Measurements from ENCODE around the gene RFX2. TPM values are rescaled to one million over a fixed set of nuclear protein-coding genes. Genes with fewer than 3 reads are reported as not detected.

RFX2 gene
- total RNA-seq, 1 donor from 2014 or later, result 18.0 TPM

DNA sequence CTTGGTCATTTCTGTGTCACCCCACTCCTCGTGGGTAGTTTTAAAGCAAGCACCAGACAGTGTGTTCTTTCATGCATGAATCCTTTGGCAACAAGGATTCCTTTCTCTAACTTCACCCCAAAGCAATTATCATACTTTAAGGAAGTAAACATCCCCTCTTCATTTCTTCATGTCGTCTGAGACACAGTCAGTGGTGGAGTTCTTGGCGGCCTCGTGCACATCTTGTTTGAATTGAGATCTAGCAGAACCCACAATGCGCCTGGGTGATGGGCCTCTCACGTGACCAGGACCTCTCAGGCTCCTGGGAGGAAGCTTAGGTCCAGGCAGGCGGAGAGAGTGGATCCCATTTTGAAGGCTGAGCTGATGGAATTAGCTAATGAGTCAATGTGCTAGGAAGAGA, 27.8 kb upstream of the RFX2 start:
- Mint-ChIP-seq H3K27ac (no peak overlapping the region), H3K4me1 (ENCODE audit: unreplicated experiment) (no peaks in the 10 kb centered on the region), H3K36me3 (no peaks in the 10 kb centered on the region), H3K4me3 (no peak overlapping the region), H3K27me3 (peaks cover 4% of the 10 kb centered on the region), H3K9me3 (no peaks in the 10 kb centered on the region)
- TF ChIP-seq, protein P1, sequence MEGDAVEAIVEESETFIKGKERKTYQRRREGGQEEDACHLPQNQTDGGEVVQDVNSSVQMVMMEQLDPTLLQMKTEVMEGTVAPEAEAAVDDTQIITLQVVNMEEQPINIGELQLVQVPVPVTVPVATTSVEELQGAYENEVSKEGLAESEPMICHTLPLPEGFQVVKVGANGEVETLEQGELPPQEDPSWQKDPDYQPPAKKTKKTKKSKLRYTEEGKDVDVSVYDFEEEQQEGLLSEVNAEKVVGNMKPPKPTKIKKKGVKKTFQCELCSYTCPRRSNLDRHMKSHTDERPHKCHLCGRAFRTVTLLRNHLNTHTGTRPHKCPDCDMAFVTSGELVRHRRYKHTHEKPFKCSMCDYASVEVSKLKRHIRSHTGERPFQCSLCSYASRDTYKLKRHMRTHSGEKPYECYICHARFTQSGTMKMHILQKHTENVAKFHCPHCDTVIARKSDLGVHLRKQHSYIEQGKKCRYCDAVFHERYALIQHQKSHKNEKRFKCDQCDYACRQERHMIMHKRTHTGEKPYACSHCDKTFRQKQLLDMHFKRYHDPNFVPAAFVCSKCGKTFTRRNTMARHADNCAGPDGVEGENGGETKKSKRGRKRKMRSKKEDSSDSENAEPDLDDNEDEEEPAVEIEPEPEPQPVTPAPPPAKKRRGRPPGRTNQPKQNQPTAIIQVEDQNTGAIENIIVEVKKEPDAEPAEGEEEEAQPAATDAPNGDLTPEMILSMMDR (conservative IDR thresholded peaks at IDR 0.05), result no peak
- DNase-seq (ENCODE audit: extremely low spot score, unreplicated experiment), result no peak

DNA sequence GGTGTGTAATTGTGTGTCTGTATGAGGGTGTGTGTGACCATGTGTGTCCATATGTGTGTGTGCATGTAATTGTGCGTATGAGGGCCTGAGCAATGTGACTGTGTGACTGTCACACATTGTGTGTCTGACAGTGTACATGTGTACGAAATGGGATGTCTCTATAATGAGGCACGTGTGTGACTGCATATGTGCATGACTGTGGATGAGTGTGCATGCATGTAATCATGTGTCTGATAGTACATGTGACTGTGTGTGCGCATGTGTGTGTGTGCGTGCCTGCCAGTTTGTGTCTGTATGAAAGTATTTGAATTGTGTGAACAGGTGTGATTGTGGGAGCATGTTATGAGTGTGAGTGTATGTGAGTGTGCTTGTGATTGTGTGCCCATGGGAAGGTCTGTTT, 22.9 kb upstream of the RFX2 start:
- H3K4me3 Mint-ChIP-seq, result no peak overlapping the region
- H3K27ac Mint-ChIP-seq, result no peak overlapping the region
- H3K4me1 Mint-ChIP-seq (ENCODE audit: unreplicated experiment), result no peaks in the 10 kb centered on the region
- no peak for DNase-seq (ENCODE audit: extremely low spot score, unreplicated experiment)
- H3K36me3 Mint-ChIP-seq, result no peaks in the 10 kb centered on the region
- peaks cover 4% of the 10 kb centered on the region for H3K27me3 Mint-ChIP-seq
- TF ChIP-seq, protein P1 (conservative IDR thresholded peaks at IDR 0.05), result no peak
- no peaks in the 10 kb centered on the region for H3K9me3 Mint-ChIP-seq

DNA sequence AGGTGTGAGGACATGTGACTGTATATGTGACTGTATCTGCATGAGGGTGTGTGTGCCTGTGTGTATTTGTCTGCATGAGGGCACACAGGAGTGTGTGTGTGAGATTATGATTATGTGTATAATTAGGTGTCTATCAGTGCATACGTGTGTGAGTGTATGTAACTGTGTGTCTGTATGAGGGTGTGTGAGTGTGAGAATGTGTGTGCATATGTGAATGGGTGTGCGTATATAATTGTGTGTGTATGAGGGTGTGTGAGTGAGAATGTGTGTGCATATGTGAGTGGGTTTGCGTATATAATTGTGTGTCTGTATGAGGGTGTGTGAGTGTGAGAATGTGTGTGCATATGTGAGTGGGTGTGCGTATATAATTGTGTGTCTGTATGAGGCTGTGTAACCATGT, 22.2 kb upstream of the RFX2 start:
- Mint-ChIP-seq H3K27me3 (no peaks in the 10 kb centered on the region), H3K27ac (no peak overlapping the region), H3K36me3 (no peaks in the 10 kb centered on the region), H3K4me1 (ENCODE audit: unreplicated experiment) (no peaks in the 10 kb centered on the region), H3K9me3 (no peaks in the 10 kb centered on the region), H3K4me3 (no peak overlapping the region)
- no peak for DNase-seq (ENCODE audit: extremely low spot score, unreplicated experiment)
- TF ChIP-seq, protein P1 (conservative IDR thresholded peaks at IDR 0.05), result no peak

DNA sequence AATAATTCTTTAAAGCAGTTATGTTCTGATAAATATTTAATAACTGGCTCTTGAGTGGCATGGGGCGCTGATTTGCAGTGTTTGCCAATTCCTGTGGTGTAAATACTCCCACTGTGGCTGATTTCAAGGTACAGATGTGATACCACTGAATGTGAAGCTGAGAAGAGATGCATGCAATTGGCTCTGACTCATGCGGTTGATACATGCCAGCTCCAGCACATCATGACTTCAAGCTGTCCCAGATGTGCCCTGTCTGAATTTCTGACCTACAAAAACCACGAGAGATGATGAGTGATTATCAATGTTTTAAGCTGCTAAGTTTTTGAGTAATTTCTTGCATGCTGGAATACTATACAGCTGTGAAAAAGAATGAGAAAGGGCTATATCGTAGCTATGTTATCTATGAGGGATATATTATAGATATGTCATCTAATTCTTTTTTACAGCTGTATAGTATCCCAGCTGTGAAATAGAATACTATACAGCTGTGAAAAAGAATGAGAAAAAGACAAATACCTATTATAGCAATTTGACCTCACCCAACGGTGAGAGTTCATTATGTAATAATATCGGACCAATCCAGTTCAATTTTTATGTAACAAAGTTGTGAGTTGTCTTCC, 17.5 kb upstream of the RFX2 start:
- H3K9me3 Mint-ChIP-seq, result peaks cover 9% of the 10 kb centered on the region
- no peak for DNase-seq (ENCODE audit: extremely low spot score, unreplicated experiment)
- H3K36me3 Mint-ChIP-seq, result no peaks in the 10 kb centered on the region
- TF ChIP-seq, protein P1 (conservative IDR thresholded peaks at IDR 0.05), result no peak
- no peak overlapping the region for H3K27ac Mint-ChIP-seq
- H3K27me3 Mint-ChIP-seq, result peaks cover 3% of the 10 kb centered on the region
- H3K4me1 Mint-ChIP-seq (ENCODE audit: unreplicated experiment), result no peaks in the 10 kb centered on the region
- no peak overlapping the region for H3K4me3 Mint-ChIP-seq

DNA sequence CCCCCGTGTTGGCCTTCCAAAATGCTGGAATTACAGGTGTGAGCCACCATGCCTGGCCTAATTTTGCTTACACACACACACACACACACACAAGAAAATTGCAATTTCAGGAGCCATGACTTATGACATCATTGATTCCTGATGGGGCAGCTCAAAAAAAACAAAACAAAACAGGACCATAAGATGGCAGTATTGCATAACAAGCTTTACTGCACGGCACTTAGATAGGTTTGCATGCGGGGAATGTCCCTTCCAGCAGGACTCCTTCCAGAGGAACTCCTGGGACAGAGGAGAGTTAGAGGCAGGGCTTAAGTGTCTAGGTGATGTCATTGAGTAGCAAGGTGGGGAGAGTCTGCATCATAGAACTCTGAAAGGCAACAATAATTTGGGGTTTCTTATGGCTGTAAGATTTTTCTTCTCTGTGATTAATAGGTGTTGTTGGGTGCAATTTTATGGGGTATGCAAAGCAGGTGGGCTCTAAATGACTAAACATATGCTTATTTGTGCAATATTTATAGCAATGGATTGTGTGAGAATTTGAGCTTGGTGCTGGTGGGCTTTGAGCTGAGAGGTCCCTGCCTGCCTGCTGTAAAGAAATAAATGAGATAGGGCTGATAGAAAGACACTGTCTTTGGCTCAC, 16.2 kb upstream of the RFX2 start:
- no peak overlapping the region for H3K4me3 Mint-ChIP-seq
- no peak overlapping the region for H3K27ac Mint-ChIP-seq
- no peak for DNase-seq (ENCODE audit: extremely low spot score, unreplicated experiment)
- no peaks in the 10 kb centered on the region for H3K36me3 Mint-ChIP-seq
- TF ChIP-seq, protein P1 (conservative IDR thresholded peaks at IDR 0.05), result peak; percentile 55
- no peaks in the 10 kb centered on the region for H3K4me1 Mint-ChIP-seq (ENCODE audit: unreplicated experiment)
- peaks cover 9% of the 10 kb centered on the region for H3K9me3 Mint-ChIP-seq
- H3K27me3 Mint-ChIP-seq, result peaks cover 7% of the 10 kb centered on the region
